K562 treated with DMSO at 1 percent for 48 hours (cell line): ENCODE data around the gene PHAF1. TPM values are rescaled to one million over a fixed set of nuclear protein-coding genes. Genes with fewer than 3 reads are reported as not detected.

Source experiments
- total RNA-seq: library from RNA; unstranded; fragments of 300-600 nt; gene quantifications from 2 replicates; pipeline ENCODE4 v1.2.3, GENCODE V29; 2022; ENCODE audit warnings: low replicate concordance; ENCODE audit errors: extremely low read depth

PHAF1 gene
- not detected in 2 replicates for total RNA-seq

DNA sequence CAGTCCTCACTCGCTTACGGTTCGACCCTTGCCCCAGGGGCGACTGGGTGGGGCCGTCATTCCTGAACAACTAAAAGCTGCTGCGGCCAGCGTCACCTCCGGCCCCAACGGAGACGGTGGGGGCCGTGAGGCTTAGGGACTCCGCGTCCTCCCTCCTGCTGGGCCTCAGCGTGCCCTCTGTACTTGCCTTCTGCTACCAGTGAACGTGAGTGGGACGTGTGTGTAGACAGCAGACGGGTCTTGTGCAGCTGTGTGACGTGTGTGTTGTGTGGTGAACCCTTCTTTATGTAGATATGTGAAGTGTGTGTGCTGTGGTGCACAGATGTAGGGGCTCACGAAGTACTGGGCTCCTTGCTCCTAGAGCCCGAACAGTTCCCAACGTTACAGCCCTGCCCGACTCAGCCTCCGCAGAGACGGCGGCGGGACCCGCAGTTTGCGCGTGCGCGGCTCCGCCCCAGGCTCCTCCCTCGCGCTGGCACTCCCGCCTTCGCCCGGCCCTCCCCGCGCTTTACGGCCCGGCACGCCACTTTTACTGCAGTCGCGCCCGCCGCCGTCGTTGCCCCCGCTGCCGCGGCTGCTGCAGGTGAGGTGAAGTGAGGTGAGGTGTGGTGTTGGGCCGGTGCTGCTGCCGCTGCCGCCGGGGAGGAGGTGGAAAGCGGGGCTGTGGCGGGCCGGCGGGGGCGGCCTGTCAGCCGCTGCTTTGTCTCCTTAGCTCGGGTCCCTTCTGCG is at the start of gene PHAF1:
TSS of gene PHAF1 (plus strand) at position 535 of the 729 bp plus-strand sequence. CDS start 235 bp downstream, outside the sequence.

DNA sequence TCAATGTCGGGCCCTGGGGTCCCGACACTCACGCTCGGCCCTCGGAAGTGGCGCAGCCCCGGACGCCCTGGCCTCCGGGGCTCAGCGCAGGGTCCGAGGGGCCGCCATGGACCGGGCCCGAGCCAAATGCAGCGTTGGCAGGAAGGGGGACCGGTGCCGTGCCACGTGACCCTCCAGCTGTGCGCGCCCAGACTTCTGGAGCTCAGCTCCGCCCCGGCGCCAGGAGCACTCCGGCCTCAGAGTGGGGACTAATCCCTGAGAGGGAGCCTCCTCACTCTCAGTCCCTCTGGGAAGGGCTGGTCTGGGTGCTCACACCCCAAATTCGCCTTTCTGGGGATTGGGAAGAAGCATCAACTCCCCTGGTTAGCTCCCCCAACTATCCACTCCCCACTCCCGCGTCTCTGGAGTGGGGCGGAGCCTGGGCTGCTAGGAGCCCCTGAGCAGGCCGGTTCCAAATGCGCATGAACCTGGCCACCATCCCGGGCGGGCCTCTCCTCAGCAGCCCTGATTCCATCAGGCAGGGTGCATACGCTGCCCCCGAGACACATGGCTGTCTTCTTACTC is 41.2 kb downstream of the PHAF1 start, which contains the start of gene B3GNT9:
TSS of gene B3GNT9 (minus strand) at position 166 of the 564 bp plus-strand sequence. CDS start 513 bp downstream, outside the sequence.

DNA sequence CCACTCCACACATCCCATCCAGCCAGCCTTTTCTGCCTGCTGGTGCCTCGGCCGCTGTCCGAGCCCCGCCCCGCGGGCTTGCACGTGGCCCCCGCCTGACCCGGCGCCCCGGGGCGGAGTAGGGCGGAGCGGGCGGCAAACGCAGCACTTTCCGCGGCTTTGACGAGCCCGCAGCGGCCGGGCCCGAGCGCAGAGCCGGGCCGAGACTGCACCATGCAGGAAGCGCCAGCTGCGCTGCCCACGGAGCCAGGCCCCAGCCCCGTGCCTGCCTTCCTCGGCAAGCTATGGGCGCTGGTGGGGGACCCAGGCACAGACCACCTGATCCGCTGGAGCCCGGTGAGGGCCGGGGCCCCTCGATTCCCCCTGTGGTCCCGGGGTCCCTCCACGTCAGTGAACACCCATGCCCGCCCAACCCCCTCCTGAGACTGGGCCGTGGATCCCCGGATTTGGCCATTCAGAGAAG is 54.9 kb downstream of the PHAF1 start, which contains the start of gene HSF4:
TSS of gene HSF4 (plus strand) at position 147 of the 463 bp plus-strand sequence. CDS start at position 214, 67 bp downstream.

DNA sequence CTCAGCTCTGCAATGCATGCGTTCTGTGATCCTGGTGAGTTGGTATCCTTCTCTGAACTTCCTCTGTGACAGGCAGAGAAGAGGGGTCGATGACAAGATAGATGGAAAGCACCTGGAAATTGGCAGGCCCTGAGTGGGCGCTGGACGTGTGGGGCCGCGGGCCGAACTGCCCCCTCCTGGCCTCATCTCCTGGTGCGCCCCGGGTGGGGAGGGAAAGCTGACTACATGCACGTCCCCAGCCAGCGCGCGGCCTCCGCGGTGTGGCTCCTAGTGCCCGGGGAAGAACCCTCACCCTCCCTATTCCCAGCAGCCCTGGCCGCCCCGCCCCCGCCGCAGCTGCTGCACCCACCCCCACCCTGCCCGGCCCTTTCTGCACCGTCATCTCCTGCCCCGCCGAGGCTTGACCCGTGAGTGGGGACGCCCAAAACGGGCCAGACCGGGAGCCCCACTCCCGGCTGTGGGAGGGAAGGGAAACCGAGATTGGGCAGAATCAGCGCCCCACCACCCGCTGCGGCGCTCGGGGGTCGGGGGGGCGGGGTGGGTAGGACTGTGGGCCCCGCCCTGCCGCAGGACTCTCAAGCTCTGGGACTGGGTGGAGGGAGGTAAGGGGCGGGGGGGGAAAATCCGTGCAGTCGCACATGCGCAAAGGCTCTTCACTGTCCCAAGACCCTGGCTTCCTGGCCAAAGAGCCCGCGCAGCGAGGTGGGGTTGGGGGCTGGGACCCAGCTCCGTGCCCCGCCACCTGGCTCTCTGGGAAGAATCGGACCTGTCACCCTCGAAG is 60.6 kb downstream of the PHAF1 start, which contains the start of gene NOL3:
TSS of gene NOL3 (plus strand) at position 371 of the 781 bp plus-strand sequence.

DNA sequence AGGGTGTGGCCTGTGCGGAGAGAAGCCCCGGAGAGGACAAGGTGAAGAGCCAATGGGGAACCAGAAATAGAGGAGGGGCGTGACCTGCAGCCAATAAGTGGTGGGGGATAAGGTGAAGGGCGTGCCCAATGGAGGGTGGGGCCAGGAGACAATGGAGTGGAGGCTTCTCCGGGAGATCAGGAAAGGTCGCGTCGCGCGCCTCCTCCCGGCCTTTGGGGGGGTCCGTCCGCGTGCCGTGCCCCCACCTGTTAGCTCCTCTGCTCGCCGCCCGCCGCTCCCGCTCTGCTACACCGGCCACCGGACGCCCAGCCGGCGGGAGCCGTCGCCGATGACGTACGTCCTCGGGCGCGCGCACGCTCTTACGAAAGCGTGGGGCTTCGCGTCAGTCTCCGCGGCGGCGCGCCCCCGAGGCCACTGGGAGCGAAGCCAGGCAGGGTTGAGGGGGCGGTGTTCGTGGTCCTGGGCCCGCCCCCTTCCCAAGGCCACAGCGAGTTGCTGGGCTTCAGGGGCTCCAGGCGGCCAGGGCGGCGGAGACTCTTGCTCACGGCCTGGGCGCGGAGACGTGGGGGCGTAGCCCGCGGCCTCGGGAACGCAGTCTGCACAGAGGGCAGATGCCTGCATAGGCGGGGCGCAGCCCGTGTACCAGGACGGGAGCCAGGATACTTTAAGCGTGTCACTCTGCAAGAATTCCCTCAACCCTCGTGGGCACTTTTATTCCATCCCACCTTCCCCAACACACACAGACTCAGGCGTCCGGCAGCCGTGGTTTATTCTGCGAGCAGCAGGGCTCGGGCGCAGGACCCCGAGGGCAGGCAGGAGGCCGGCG is 74.1 kb downstream of the PHAF1 start, which contains the start of gene MATCAP1:
TSS of gene MATCAP1 (minus strand) at position 337 of the 826 bp plus-strand sequence. CDS start 3,353 bp downstream, outside the sequence.

DNA sequence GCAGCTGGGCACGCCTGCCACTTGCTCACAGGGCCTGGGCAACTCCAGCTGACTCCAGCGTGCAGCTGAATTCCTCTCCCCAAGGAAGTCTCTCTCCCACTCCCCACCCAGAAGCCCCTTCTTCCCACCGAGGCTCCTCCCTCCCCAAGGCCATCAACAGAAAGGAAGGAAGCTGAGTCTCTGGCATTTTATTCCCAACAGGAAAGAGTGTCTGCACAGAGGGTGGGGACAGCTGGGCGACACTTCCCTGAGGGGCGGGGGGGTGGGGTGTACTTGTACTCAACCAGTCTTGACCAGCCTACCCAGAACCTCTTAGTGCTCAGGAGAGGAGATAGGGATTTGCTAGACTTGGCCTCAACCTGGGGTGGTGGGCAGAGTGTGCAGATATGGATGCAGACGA is 80.3 kb downstream of the PHAF1 start, which contains the start of gene EXOC3L1:
TSS of gene EXOC3L1 (minus strand) at position 96 of the 400 bp plus-strand sequence. CDS start 460 bp downstream, outside the sequence.

DNA sequence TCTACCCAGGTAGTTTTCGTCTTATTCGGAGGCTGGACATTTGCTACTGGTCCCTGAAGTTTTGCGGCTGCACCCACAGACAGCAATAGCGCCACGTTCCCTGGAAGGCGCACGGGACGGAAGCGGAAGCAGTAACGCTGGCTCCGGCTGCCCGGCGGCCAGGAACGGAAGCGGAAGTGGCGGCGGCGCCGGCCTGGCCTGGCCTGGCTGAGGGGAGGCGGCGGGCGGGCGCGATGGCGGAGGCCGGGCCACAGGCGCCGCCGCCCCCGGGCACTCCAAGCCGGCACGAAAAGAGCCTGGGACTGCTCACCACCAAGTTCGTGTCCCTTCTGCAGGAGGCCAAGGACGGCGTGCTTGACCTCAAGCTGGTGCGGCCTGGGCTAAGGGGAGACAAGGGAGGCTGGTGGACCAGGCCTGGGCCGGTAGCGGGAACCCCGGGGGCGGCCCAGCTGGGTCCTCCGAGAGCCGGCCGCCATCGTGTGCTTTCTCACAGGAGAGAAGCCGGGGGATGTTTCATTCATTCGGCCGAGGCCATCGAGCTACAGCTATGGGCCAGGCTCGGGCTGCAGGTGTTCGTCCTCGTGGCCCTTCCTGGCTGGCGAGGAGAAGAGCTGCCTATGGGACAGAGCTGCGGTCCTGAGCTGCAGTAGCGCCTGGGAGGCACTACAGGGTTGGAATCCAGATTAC is 82.4 kb downstream of the PHAF1 start, which contains the start of gene E2F4:
TSS of gene E2F4 (plus strand) at position 161 of the 687 bp plus-strand sequence. CDS start at position 234, 73 bp downstream.

Other genes starting within 250 kb of the PHAF1 start
- not detected in 2 replicates for gene PDP2, start 229.4 kb upstream of the PHAF1 start, total RNA-seq
- gene CDH16, start 191.1 kb upstream of the PHAF1 start, total RNA-seq: not detected in 2 replicates
- not detected in 2 replicates for gene RRAD, start 184.4 kb upstream of the PHAF1 start, total RNA-seq
- not detected in 2 replicates for gene CIAO2B, start 175.5 kb upstream of the PHAF1 start, total RNA-seq
- gene CES2, start 174.4 kb upstream of the PHAF1 start, total RNA-seq: not detected in 2 replicates
- not detected in 2 replicates for gene CES3, start 148.7 kb upstream of the PHAF1 start, total RNA-seq
- gene CES4A, start 121.4 kb upstream of the PHAF1 start, total RNA-seq: not detected in 2 replicates
- 506 TPM in 1 of 2 replicates, not detected in the other for gene CBFB, start 80.8 kb upstream of the PHAF1 start, total RNA-seq
- gene B3GNT9, start 41.1 kb downstream of the PHAF1 start, total RNA-seq: not detected in 2 replicates
- gene TRADD, start 50.0 kb downstream of the PHAF1 start, total RNA-seq: not detected in 2 replicates
- gene FBXL8, start 50.0 kb downstream of the PHAF1 start, total RNA-seq: not detected in 2 replicates
- not detected in 2 replicates for gene HSF4, start 54.8 kb downstream of the PHAF1 start, total RNA-seq
- gene NOL3, start 60.6 kb downstream of the PHAF1 start, total RNA-seq: not detected in 2 replicates
- gene MATCAP1, start 74.0 kb downstream of the PHAF1 start, total RNA-seq: not detected in 2 replicates
- gene EXOC3L1, start 80.2 kb downstream of the PHAF1 start, total RNA-seq: not detected in 2 replicates
- not detected in 2 replicates for gene E2F4, start 82.2 kb downstream of the PHAF1 start, total RNA-seq
- gene ELMO3, start 89.2 kb downstream of the PHAF1 start, total RNA-seq: not detected in 2 replicates
- not detected in 2 replicates for gene TMEM208, start 117.2 kb downstream of the PHAF1 start, total RNA-seq
- gene FHOD1, start 137.5 kb downstream of the PHAF1 start, total RNA-seq: not detected in 2 replicates
- not detected in 2 replicates for gene SLC9A5, start 139.0 kb downstream of the PHAF1 start, total RNA-seq
- not detected in 2 replicates for gene PLEKHG4, start 169.6 kb downstream of the PHAF1 start, total RNA-seq
- gene KCTD19, start 216.8 kb downstream of the PHAF1 start, total RNA-seq: not detected in 2 replicates
- gene LRRC36, start 216.9 kb downstream of the PHAF1 start, total RNA-seq: not detected in 2 replicates